ENCODE data around the gene SNED1.

The SNED1 gene

GRCh38 chr2:240960309-240960970, 38.0 kb upstream of the SNED1 start:
- peak; percentile 11 for DNase-seq

DNA sequence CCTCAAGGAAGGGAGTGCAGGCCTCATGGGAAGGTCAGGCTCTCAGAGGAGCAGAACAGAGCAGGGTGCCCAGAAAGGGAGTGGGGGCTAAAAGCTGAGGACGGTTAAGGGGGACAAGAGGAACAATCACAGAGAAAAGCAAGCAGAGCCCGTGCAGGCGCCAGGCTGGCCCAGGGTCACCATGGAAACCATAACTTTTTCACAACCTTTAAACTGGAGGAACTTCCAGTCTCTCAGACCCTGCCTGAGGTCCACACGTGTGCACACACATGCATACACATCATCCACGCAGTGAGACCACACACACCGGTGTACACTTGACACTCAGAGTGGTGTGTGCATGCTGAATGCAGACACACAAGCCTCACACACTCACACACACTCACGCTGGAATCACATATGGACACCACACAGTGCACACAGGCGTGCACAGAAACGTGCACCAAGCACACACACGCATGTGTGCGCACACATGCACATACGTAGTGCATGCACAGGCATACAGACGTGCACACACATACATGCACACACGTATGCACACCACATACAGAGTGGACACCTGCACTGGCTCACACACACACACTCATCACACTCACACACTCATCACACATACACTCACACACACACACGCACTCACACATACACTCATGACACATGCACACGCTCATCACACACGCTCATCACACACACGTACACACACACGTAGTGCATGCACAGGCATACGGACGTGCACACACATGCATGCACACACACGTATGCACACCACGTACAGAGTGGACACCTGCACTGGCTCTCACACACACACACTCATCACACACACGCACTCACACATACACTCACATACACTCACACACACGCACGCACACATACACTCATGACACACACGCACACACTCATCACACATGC, 37.2 kb upstream of the SNED1 start:
- DNase-seq = no peak

- peak; percentile 81 for DNase-seq
These were observed 36.5 kb upstream of the SNED1 start for GRCh38 chr2:240961910-240962299.

DNA sequence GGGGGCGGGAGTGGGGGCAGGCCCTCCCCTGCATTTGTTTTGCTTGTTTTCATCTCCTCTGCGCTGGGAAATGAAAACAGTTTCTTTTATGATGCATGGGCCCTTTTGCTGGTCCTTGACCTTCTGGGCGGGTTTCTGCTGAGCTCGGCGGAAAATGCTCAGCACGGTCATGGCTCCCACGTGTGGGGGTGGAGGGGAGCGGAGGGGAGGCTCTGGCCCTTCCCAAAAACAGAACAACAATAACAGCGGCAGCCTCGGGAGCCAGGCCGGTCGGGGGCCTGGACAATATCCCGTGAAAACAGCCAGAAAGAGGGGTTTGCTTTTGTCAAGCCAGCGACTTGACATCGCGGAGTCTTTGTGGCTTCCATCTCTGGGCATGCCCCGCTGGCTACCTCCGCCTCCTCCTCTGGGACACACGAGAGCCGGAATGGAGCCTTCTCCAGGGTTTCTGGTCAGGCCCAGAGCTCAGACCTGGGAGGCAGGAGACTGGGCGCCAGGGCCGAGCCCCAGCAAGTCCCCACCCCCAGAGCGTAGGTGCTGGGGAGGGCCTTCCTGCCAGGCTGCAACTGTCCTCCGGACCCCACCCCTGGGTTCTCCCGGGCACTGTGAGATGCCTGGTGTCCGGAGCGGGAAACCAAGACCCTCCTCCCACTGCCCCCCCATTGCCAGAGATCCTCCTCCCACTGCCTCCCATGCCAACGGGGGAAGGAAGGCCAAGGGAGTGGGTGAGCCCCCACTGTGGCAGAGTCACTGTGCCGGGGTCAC, 35.9 kb upstream of the SNED1 start:
- DNase-seq = peak; percentile 70

DNA sequence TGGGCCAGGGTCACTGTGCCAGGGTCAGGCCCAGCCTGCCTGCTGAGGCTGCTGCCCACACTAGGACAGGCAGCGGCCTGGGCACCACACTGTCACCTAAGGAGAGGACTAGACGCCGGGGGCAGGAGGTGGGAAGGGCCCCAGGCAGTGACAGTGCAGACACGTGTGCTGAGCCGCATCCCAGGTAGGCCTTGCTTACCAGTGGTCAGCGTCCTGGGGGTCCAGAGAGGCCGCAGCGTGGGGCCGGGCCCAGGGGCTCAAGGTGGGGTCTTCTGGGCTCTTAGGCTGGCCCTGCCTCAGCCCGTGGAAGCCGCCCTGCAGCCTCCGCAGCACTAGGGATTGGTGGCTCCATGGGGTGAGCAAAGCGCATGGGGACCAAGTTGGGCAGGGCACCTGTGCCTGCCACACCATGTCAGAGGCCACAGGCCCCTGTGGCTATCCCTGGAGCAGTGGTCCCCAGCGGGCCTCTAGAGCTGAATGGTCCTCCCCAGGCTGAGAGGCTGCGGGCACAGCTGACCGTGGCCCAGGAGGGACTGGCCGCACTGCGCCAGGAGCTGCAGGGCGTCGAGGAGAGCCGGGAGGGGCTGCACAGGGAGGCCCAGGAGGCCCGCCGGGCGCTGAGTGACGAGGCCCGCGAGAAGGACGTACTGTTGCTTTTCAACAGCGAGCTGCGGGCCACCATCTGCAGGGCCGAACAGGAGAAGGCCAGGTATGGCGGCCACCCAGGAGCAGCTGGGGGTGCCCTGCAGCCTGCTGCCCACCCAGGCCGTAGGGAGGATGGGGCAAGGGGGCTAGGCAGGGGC, 35.2 kb upstream of the SNED1 start:
- DNase-seq = no peak

DNA sequence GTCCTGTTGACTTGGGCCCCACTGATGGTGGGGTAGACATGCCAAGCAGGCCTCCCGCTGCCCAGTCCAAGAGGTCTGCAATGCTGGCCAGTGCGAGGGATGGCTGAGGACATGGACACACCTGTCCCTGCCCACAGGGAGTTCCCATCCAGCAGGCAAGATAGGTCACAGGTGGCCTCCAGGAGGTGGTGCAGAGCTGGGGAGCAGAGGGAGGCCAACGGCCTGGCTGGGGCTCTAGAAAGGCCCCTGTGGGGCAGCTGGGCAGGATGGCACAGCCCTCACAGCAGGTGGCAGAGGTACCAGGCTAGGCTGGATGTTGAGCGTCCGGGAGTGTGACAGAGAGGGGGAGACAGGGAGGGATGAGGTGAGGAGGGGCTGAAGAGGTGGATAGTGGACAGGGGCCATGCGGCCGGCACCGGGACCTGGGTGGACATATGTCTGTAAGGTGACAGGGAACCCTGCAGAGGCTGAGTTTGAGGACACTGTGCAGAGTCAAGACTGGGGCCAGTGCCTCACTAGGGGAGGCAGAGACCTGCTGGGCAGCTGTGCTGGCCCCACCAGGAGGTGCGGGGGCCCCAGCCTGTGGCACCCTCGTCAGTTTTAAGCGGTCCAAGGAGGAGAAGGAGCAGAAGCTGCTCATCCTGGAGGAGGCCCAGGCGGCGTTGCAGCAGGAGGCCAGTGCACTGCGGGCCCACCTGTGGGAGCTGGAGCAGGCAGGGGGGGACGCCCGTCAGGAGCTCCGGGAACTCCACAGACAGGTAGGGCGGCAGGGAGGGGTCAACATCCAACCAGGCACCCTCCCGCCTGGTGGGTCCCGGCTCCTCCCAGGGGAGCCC, 34.3 kb upstream of the SNED1 start:
- no peak for DNase-seq

DNA sequence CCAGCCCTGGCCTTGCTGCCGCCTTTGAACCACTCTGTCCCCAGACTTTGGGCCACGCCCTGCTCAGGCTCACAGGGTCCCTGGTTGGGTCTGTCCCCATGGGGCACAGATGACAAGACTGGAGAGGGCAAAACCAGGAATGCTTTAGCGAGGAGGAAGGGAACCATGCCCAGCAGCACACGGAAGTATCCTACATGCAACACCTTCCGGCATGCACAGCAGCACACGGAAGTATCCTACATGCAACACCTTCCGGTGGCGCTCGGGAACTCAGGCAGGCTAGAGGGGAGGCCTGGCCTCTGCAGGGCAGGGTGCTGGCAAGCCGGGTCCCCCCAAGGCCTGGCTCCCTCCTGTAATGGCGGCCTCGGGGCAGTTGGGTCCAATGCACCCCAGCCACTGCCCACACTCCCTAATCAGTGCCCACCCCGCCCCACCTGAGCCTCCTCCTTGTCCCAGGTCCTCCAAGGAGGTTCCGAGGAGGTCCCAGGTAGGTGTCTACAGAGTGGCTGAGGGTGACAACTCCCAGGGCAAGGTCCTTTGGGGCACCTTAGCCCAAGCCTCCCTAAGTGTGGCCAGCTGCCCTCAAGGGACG, 33.6 kb upstream of the SNED1 start:
- DNase-seq = no peak

- DNase-seq = no peak
These were observed 33.0 kb upstream of the SNED1 start for GRCh38 chr2:240965296-240965904.

DNA sequence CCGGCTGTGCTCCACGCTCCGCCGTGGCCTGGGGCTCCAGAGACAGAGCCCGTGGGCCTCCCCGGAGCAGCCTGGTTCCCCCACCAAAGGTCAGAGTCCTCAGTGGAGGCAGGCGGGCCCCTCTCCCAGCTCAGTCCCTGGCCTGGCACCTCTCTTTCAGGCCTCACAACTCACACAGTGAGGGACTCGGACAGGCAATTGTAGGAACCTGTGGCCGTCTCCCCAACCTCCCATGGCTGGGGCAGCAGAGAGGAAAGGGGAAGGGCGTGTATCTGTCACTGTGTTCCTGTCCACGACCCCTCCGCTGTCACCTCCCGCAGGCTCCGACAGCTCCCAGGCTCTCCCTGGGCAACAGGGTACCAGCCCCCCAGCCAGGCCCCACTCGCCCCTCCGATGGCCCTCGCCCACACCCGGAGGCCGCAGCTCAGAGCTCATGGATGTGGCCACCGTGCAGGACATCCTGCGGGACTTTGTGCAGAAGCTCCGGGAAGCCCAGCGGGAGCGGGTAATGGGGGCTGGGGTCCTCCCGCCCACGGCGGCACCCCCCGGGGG, 32.4 kb upstream of the SNED1 start:
- DNase-seq = no peak

DNA sequence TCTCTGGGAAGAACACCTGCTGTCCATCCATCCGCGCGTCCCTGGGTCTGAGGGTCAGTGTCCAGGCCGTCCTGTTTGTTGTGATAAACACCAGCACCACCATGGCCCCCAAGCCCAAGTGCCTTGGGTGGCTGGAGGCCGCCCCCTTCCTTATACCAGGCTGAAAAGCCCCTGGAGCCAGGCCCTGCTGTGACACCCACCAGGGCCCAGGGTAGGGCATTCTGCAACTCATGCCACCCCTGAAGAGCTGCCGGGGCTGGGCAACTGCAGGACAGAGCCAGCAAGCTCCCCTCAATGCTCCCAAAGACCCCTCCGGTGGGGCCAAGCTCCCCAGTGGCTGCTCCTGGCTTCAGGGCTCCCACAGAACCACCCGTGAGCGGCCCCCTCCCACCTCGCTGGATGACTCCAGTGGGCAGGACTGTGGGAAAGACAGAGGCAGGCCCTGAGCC, 31.9 kb upstream of the SNED1 start:
- DNase-seq = no peak

DNA sequence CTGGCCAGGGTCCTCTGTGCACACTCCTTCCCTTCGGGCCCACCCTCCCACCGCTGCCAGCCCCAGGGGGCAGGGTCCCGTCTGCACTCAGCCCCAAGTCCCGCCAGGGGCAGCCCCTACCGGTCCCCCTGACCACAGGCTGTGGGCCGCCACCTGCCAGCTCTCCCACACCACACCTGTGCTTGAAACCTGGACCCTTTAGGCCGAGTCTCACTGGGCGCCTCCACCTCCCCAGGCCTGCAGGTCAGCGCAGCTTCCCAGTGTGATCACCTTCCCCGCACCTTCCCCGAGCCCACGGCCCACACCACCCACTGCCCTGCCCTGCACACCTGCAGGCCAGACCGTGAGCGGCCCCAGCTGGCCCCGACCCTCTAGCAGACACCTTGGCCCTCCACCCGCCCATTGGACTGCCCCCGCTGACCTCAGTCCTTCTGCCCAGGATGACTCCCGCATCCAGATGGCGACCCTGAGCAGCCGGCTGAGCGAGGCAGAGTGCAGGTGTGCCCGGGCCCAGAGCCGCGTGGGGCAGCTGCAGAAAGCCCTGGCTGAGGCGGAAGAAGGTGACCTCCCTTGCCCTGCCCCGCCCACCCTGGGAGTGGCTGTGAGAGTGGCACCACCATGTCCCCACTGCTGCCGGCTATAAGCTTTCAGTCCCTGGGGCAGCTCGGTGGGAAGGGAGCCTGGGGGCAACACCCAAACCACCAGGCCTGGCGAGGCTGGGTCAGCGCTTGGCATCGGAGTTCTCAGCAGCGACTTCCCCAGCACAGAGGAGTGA, 31.3 kb upstream of the SNED1 start:
- no peak for DNase-seq

GRCh38 chr2:240967681-240968621, 30.5 kb upstream of the SNED1 start:
- DNase-seq = no peak

DNA sequence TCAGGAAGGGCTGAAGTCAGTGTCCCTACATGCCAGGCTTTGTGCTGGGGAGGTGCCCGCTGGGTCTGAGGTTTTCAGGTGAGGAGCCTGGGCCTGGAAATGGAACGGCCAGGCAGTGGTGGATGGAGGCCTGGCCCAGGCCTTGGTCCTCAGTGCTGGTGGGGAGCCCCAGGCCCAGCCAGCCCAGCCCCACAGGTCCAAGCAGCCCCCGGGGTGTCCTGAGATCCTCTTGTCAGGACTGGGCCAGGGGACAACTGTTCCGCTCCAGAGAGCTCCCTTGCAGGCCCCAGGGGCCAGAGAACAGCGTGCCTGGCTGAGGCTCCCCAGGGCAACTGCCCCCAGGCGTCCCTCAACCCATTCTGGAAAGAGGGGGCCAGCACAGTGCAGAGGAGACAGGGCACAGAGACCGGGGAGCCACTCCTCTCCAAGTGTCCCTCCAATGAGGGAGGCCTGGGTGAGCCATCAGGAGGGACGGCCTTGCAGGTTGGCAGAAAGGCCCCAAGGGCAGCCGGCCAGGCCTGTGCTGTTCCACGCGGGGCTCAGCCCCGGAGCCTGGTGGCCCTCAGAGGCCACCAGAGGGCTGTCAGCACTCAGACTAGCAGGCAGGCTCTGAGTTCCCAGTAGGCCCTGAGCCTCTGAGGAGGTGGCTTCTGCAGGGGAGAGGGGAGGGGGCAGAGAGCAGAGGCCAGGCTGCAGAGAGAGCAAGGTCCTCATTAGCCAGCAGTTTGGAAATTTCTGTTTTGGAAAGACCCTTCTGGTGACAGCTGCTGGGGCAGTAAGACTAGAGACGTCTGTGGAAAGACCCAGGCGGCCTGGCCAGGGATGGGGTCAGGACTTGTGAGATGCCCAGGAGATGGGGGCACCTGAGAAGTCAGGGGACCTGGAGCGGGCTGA, 29.4 kb upstream of the SNED1 start:
- DNase-seq = no peak

DNA sequence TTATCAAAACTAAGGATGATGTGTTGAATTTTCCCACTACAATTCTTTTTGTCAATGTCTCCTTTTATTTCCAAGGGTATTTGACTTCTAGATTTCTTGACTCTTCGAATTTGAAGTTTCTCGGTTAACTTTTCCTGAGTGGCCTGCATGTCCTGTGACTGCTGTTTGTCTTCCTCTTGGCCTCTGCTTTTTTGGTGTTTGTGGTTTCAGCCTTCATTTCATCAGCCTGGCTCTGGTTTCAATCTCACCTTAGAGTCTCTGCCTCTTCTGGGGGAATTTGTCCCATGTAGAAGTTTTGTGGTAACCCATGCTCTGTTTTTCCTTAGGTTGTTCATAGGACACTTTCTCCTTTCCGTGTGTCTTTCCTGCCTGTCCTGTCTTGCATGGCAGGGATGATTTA, 28.3 kb upstream of the SNED1 start:
- no peak for DNase-seq

DNA sequence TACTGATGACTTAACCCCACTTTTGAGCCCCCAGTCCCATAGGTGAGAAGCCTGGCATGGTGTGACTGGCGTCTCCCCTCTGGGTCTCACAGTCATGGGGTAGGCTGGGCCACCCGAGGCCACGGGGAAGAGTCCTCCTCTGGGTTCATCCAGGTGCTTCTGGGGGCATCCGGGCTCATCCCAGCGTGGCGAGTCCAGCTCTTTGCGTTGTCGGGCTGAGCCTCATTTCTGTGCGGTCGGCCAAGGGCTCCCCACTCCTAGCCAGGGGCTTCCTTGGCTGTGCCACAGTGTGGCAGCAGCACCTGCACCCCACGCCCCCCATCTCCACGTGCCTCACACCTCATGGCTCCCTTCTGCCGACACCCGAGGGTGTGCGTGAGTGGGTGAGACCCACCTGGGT, 27.6 kb upstream of the SNED1 start:
- no peak for DNase-seq

GRCh38 chr2:240972201-240972600, 26.2 kb upstream of the SNED1 start:
- DNase-seq = no peak

Data from NCI-H2227 treated with DMSO at 0.1 percent for 48 hours (cell line).